ENCODE measurements around the gene LYSMD4. TPM values are rescaled to one million over a fixed set of nuclear protein-coding genes. Genes with fewer than 3 reads are reported as not detected.

Gene LYSMD4
- total RNA-seq = 11.0 and 12.7 TPM in 2 replicates

GRCh38 chr15:99733268-99734039 is at the start of gene LYSMD4:
LYSMD4 (minus strand) TSS chr15:99733437; CDS start chr15:99731999, 1,438 bp downstream.

Small RNA genes within 50 kb of the gene (small RNA-seq; reads per million reads assigned to genes)
- gene RF00019 = not detected

Other genes with a start within 250 kb of the LYSMD4 start
- gene MEF2A, start 167.5 kb downstream of the LYSMD4 start, total RNA-seq = 21.3 and 31.1 TPM in 2 replicates